Measurements from ENCODE around the gene SLC25A27.
A peak's percentile ranks its signal among the peaks of the same experiment; 100 is the strongest.
"Not testable (repeated sequence)": the region's sequence is repeated elsewhere in the genome, so short reads cannot be mapped to it uniquely, and the experiment has no call there.

Gene SLC25A27, protein sequence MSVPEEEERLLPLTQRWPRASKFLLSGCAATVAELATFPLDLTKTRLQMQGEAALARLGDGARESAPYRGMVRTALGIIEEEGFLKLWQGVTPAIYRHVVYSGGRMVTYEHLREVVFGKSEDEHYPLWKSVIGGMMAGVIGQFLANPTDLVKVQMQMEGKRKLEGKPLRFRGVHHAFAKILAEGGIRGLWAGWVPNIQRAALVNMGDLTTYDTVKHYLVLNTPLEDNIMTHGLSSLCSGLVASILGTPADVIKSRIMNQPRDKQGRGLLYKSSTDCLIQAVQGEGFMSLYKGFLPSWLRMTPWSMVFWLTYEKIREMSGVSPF

DNA sequence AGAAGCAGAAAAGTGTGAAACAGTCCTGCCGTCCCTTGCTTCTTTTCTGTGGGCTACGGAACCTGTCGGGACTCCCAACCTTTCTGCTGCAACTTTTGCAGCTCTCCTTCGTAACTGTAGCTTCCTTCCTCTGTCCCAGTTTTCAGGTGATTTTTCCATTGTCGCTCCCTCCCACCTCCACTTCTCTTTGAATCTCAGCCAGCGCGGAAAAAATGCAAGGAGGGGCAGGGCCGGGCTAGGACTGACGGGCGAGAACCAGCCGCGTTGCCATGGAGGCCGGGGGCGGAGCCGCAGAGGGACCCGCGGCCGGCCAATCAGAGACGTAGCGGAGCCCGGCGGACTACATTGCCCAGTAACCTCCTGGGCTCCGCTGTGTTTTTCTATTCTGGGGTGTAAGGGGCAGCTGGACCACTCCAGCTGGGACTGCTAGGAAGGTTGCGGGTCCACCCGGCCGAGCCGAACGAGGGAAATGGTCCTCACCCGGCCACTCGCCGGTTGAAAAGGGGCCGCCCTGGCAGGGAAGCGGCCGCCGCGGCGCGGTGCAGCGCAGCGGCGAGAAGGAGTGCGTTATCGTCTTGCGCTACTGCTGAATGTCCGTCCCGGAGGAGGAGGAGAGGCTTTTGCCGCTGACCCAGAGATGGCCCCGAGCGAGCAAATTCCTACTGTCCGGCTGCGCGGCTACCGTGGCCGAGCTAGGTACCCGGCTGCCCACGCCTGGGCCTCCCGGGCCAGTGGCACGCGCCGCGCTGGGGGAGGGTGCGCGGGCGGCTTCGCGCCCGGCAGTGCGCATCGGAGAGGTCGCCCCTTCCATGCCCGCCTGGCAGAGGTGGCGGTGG lies at the start of gene SLC25A27, which contains the start of gene CYP39A1:
Gene SLC25A27, plus strand, starts transcription at position 373 of the 836 bp plus-strand sequence. Its CDS starts 218 bp downstream, at position 591.
Gene CYP39A1, minus strand, starts transcription at position 216 of the 836 bp plus-strand sequence. CDS start 236 bp downstream, outside the sequence.
- peak; percentile 63 to 64 (median 64) for DNase-seq (ENCODE audit: low read depth in 2 of 3, low spot score in 2 of 3)

DNA sequence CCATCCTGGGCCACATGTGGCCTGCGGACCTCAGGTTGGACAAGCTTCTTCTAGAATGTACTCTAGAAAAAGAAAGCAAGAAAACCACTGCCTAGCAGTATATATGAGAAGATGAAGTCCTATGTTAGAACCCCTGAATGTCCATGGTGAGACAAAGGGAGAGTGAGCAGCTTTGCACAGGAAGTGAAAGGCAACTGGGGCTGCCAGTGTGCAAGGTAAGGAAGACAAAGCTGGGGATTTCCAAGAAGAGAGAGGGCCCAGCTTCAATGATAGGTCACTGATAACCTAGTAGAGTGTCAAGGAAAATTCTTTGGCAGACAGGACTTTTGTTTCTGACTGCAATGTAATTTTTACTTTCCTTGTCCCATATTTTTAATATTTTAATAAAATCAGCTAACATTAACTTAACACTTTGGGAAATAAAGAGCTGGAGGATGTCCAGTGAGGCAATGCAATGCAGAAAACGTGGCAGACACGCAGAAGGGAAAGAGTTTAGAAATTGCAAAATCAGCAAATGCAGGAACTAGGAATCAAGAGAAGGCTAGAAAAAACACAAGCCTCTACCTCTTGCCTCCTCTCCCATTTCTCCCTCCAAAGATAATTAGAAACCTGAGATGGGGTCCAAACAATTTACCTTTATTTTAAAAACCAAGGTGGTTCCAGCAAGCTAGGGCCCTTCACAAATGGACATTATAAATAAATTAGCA lies 47.5 kb upstream of the SLC25A27 start:
- no peak for DNase-seq (ENCODE audit: low read depth in 2 of 3, low spot score in 2 of 3)

DNA sequence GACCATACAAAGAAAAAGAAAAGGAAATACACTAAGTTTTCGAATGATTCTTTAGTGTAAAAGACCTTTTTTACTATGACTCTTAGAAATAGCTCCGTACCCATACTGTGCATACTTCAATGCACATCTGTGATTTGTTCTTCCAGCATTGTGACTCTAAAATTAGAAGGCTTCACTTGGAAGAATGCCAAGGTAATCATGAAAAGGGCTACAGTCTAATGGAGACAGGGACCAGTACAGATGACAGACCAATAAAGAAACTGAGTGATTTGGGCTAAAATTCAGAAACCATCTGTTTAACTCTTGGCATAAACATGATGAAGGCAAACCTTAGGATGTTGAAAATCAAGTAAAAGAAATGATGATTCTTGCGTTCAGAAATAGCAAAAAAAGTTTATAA lies 46.4 kb upstream of the SLC25A27 start:
- DNase-seq (ENCODE audit: low read depth in 2 of 3, low spot score in 2 of 3): no peak

DNA sequence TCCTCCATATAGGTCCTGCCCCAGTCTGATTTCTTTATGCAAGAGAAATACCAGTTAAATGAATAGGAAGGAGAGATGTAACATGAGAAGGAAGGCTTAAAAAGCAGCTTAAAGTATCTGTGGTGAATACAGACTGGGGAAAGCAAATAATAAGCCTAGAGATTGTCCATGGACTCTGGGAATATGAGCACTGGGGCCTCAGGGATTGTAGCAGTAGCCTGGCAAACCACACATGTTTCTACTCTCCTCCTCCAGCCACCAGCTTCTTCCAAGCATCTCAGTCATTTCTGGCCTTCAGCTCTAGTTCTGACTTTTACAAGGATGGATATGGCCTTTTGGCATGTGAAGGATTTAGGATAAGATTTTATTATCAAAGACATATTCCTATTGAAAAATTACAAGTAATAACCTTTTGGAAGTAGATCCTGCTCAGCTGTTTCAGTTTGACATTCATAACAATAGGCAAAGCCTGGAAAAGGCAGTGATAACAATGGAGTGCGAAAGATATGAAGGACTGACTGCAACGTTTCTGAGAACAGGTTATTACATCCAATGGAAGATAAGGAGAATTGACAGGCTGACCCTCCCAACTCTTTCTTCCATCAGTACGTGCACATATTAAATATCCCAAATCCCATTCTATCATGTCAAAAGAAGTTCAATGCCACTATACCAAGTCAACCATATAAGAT lies 41.8 kb upstream of the SLC25A27 start:
- no peak for DNase-seq (ENCODE audit: low read depth in 2 of 3, low spot score in 2 of 3)

DNA sequence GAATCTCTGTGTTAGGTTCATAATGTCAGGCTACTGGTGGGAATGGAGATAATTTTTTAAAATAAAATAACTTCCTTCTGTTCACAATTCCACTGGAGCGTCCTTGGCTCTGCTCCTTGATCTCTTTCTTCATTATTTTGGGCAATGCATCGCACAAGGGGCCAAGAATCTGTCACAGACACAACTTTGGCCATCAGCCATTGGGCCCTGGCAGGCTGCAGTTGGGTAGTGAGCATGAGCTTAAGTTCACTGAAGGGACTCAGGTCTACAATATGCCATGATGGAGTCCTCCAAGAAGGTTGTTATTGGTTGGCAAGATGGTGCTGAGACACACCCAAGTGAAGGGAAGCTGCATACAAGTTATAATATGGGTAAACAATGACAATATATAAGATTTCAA lies 40.1 kb upstream of the SLC25A27 start:
- DNase-seq (ENCODE audit: low read depth in 2 of 3, low spot score in 2 of 3): no peak

DNA sequence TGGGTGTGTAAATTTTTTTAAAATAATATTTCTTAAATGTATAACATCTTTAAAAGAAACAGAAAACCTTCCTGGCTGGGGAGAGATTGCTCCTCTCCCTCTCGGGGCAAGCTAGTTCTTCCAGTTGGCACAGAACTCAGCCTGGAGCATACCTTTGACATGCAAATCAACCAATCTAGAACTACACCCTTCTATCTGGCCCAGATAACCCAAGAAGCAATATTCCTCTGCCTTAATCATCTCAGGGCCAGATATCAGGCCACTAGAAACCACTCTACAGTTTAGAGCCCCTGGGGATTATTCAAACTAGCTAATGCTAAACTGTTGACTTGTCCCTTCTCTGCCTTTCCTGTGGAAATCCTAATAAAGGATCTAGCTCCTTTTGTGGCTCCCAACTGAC lies 34.0 kb upstream of the SLC25A27 start:
- DNase-seq (ENCODE audit: low read depth in 2 of 3, low spot score in 2 of 3): no peak

DNA sequence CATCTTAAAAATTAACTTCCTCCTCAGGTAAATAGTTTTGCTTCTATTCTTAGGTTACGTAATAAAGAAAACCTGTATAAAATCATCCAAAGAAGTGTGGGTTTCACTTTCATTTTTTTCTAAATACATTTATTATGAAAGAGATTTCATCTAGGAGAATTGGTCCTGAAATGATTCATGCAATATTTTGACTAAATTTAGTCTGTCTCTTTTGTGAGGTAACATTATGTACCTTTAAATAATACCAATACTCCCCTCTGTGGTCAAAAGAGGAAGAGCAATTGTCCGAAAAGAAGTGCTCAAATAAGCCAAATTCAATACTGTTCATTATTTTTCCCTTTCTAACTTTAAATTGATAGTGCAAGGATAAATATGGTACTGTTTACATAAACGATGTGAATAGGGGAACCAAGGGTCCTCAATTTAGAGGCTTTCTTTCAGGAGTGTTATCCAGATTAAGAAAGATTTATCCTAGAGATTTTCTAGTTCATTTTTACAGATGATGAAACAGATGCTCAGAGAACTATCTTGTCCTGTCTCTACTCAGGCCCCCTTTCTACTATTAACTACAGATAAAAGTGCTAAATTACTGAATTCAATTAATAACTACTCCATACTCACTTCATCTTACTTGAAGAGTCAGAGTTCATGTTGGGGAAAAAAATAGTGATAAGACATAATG lies 26.4 kb upstream of the SLC25A27 start:
- DNase-seq (ENCODE audit: low read depth in 2 of 3, low spot score in 2 of 3): no peak

DNA sequence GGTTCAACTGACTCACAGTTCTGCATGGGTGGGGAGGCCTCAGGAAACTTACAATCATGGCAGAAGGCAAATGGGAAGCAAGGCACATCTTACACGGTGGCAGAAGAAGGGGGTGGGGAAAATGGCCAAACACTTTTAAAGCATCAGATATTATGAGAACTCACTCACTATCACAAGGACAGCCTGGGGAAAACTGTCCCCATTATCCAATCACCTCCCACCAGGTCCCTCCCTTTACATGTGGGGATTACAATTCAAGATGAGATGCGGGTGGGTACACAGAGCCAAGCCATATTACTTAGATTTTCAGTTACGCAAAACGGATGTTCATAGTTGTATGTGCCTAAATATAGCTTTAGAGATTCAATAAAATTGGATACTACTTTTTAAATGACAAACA lies 25.8 kb upstream of the SLC25A27 start:
- no peak for DNase-seq (ENCODE audit: low read depth in 2 of 3, low spot score in 2 of 3)

DNA sequence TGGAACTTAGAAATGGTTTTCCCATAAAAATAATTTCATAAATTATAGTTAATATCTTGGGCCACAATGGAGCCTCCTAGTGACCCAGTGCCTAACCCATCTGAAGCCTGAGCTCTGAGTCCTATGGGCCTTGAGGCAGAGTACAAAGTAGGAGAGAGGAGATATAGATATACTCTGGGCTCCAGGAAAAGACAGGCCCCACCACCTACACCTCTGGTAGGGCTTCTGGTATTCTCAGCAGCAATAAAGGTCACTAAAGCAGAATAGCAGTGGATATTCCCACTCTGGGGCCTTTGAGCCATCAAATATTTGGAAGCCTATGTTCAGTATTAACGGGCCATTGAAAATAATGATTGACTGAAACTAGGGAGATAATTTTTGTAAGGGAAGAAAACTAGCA lies 24.3 kb upstream of the SLC25A27 start:
- DNase-seq (ENCODE audit: low read depth in 2 of 3, low spot score in 2 of 3): no peak

DNA sequence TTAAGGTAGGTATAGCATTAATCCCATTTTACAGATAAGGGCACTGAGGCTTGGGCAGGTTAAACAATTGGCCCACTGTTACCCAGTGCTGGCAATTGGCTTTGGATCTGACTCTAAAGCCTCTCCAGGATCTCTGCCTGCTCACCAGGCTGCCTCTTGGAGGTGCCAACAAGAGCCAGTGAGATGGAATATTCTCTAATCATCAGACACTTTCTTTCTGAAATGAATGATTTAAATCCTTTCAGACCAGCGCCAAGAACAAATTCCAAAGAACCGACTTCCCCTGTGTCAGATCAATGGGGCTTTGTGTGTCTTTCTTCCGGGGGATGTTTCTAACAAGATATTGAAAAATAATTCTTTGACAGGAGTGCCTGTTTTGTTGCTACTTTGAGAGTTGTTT lies 23.8 kb upstream of the SLC25A27 start:
- no peak for DNase-seq (ENCODE audit: low read depth in 2 of 3, low spot score in 2 of 3)

DNA sequence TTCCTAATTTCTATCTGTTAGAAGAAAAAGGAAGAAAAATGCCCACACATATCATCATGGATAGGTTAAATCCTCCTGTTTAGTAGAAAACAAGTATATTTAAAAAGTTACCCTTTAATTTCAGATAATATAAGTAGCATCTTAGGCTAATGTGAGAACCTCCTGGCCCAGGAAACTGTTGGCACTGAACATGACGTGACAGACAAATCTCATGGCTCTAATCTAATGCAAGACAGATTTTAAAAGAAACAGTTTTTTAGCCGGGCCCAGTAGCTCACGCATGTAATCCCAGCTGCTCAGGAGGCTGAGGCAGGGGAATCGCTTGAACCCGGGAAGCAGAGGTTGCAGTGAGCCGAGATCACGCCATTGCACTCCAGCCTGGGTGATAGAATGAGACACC lies 23.1 kb upstream of the SLC25A27 start:
- DNase-seq (ENCODE audit: low read depth in 2 of 3, low spot score in 2 of 3): no peak

DNA sequence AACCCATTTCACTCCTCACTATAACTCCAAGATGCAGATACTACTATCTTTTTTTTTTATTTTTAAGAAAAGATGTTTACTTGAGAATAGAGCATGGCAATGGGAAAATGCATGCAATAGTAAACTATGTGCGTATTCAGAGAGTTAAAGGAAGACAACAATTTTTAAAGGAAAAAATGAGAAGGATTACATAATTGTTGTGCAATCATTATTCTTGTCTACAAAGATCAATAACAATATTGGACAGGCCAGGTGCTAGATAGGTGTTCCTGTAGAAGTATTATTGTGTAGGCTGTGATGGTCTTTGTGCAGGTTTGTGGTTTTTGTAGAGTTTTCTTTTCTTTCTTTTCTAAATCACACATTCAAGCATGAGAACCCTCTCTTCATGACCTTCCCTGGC lies 20.7 kb upstream of the SLC25A27 start:
- DNase-seq (ENCODE audit: low read depth in 2 of 3, low spot score in 2 of 3): no peak

DNA sequence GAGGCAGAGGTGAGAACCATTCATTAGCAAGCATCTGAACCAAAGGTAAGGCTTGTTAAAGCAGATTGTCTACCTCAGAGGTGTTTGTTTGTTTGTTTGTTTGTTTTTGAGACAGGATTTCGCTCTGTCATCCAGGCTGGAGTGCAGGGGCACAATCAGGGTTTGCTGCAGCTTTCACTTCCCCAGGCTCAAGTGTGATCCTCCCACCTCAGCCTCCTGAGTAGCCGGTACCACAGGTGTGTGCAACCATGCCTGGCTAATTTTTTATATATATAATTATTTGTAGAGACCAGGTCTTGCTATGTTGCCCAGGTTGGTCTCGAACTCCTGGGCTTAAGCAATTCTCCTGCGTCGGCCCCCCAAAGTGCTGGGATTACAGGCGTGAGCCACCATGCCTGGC lies 17.3 kb upstream of the SLC25A27 start:
- no peak for DNase-seq (ENCODE audit: low read depth in 2 of 3, low spot score in 2 of 3)

DNA sequence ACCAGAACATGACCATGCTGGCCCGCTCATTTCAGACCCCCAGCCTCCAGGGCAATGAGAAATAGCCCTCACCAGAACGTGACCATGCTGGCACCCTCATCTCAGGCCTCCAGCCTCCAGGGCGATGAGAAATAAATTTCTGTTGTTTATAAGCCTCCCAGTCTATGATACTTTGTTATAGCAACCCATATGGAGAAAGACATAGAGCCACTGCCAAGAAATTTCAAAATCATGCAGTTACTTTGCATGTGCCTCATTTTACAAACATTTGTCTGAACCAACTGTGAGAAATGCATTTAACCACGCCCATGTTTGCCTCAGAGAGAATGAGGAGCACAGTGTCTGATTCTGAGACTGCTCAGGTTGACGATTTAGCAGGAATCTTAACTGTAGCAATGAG lies 15.6 kb upstream of the SLC25A27 start:
- no peak for DNase-seq (ENCODE audit: low read depth in 2 of 3, low spot score in 2 of 3)

DNA sequence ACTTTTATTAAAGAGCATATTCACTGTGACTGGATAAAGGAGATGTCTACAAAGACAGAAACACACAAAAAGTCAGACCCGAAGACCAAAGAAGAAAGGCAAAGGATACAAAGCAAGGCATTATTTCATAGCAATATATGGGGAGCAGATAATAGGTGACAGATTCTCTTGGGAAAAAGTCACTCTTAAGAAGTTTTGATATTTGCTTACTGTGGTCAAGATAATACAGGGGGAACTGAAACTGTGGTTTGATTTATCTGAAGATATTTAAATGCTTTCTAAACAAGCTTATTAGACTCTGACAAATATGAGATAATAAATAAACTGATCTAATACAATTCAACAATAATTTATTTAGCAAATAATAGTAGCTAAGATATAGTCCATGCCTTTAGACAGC lies 14.8 kb upstream of the SLC25A27 start:
- DNase-seq (ENCODE audit: low read depth in 2 of 3, low spot score in 2 of 3): no peak

DNA sequence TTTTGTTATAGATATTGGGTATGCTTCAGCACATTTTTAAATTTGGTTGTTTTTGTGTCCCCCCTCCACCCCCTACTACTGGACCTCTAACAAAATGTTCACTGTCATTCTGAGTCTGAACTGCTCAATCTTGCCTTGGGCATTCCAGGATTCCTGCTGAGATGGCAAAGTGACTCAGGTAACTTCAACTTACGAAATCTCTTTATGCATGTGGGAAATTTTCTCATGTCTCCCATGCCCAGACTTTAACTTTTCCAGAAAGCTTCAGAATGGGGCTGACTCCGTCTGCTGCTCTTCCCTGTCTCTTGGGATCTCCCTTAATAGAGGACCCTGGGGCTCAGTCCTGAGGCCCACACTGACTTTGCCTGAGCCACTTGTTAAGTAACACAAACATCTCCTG lies 14.1 kb upstream of the SLC25A27 start:
- DNase-seq (ENCODE audit: low read depth in 2 of 3, low spot score in 2 of 3): no peak

DNA sequence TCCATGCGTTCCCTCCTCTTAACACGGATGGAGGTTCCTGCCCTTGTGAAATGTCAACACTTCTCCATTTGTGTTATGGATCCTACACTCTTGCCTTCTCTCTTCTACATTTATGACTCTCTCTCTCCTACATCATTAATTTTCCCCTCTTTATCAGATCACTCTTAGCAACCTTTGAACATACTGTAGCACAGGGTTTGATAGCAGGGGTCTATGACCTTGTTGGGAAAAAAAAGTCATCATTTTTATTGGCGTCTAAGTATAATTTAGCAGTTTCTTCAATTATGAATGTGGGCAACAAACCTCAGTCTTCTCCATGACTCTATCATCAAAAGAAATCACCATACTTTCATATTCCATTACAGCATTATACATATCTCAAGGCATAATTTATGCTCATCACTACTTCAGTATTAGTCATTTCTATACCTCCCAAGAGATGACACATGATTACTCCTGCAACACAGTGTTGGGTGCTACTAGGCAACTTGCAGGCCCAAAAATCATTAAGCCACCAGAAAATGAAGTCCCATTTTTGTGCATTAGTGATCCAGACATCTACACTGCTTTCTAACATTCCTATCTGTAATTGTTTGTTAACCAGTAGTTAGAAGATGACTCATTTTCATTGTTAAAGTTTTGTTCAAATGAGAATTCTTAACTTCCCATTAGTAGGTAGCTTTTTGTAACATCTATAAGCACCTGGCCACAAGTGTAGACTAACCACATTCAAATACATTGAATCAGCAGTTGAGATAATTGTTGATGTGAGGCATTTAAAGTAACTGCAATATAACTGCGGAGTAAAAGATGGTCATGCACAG lies 9.6 kb upstream of the SLC25A27 start:
- DNase-seq (ENCODE audit: low read depth in 2 of 3, low spot score in 2 of 3): no peak

DNA sequence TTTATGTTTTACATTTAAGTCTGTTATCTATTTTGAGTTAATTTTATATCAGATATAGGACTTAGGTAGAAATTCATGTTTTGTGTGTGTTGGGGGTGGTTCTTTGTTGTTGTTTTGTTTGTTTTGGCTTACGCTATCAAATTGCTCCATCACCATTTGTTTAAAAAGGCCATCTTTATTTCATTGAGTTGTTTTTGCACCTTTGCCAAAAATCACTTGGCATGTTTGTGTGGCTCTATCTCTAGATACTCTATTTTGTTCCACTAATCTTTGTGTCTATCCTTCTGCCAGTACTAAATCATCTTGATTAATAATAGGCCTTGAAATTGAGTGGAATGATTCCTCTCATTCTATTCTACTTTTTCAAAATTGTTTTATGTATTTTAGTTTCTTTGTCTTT lies 7.5 kb upstream of the SLC25A27 start:
- DNase-seq (ENCODE audit: low read depth in 2 of 3, low spot score in 2 of 3): no peak

DNA sequence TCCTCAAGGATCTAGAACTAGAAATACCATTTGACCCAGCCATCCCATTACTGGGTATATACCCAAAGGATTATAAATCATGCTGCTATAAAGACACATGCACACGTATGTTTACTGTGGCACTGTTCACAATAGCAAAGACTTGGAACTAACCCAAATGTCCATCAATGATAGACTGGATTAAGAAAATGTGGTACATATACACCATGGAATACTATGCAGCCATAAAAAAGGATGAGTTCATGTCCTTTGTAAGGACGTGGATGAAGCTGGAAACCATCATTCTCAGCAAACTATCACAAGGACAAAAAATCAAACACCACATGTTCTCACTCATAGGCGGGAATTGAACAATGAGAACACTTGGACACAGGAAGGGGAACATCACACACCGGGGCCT lies 4.7 kb upstream of the SLC25A27 start:
- DNase-seq (ENCODE audit: low read depth in 2 of 3, low spot score in 2 of 3): not testable (repeated sequence)

All from activated CD8-positive, alpha-beta memory T cell treated with anti-CD3 and anti-CD28 coated beads for 48 hours (primary cell).